Stimulated activated naive CD8-positive, alpha-beta T cell treated with anti-CD3 and anti-CD28 coated beads, Interleukin-15, Interleukin-2, amounts not matched to agents 100 ng/mL and 50 ng/mL, for 24 hours (primary cell): Measurements from ENCODE around the gene GPX4.

Experiments used
- H3K27ac Mint-ChIP-seq: one replicate; pipeline ENCODE4 v1.8.0; 2021; ENCODE audit warnings: mild to moderate bottlenecking, mixed read lengths
- H3K27me3 Mint-ChIP-seq: one replicate; pipeline ENCODE4 v1.8.0; 2021; ENCODE audit warnings: mixed read lengths
- H3K36me3 Mint-ChIP-seq: one replicate; pipeline ENCODE4 v1.8.0; 2021; ENCODE audit warnings: low read depth, mixed read lengths
- H3K4me1 Mint-ChIP-seq: one replicate; pipeline ENCODE4 v1.8.0; 2021; ENCODE audit warnings: low read depth, mixed read lengths
- H3K4me3 Mint-ChIP-seq: one replicate; pipeline ENCODE4 v1.8.0; 2021; ENCODE audit warnings: mild to moderate bottlenecking, mixed read lengths
- H3K9me3 Mint-ChIP-seq: one replicate; pipeline ENCODE4 v1.8.0; 2021; ENCODE audit warnings: mixed read lengths

Gene GPX4

DNA sequence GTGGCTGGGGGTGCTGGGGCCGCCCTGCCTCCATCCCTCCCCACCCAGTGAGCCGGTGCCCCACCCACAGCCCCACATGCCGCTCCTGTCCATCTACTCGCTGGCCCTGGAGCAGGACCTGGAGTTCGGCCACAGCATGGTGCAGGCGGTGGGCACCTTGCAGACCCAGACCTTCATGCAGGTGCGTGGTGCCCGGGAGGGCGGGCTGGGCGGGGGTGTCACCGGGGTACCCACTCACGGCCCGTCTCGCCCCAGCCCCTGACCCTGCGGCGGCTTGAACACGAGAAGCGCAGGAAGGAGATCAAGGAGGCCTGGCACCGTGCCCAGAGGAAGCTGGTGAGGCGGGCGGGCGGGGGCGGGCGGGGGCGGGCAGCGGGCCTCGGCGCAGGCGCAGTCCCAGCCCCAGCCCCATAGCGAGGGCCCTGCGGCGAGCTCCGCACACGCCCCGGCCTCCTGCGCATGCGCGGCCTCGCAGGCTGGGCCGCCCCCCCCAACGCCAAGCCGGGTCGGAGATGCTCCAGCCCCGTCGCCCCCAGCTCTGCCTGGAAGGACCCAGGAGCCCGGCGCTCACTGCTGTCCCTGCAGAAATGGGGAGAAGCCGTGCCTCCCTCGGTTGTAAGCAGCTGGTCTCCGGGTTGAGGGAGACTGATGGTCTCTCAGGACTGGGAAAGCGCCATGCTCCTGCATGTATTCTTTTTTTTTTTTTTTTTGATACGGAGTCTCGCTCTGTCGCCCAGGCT is 29.1 kb upstream of the GPX4 start:
- H3K27ac Mint-ChIP-seq, result peak overlapping the region; percentile 83
- peaks cover 73% of the 10 kb centered on the region for H3K4me1 Mint-ChIP-seq
- H3K9me3 Mint-ChIP-seq, result no peaks in the 10 kb centered on the region
- no peaks in the 10 kb centered on the region for H3K27me3 Mint-ChIP-seq
- peaks cover 40% of the 10 kb centered on the region for H3K36me3 Mint-ChIP-seq
- H3K4me3 Mint-ChIP-seq, result no peak overlapping the region

DNA sequence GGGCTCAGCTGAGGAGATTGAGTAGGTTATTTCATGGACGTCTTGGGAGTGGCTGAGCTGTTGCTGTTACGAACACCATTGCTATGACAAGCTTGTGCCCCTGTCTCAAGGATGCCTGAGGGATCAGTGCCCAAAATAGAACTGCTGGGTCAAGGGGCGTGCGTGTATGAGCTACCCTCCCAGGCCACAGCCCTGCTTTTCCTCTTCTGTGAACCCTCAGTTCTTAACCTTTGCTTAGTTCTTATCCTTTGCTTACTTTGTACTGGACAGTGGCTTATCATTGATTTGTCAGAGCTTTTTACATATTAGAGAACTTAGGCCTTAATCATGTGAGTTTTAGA is 27.8 kb upstream of the GPX4 start:
- Mint-ChIP-seq H3K27ac (peak overlapping the region; percentile 83), H3K4me3 (peak overlapping the region; percentile 53), H3K4me1 (peaks cover 75% of the 10 kb centered on the region), H3K36me3 (peaks cover 47% of the 10 kb centered on the region), H3K27me3 (no peaks in the 10 kb centered on the region), H3K9me3 (no peaks in the 10 kb centered on the region)

DNA sequence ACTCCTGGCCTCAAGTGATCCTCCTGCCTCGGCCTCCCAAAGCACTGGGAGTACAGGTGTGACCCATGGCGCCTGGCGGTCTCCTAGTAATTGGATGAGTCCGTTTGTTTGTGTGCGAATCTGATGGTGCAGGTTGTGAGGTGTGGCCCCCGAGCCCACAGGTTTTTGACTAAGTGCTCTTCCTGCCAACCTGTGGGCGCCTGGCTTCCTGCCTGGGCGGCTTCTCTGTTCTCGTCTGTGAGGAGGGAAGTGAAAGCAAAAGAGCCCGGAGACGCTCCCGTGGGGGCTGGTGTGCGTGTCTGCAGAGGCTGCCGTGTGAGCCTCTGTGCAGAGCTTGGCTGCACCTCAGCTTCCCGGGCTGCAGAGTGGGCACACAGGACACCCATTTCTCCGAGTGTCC is 26.8 kb upstream of the GPX4 start:
- H3K4me3 Mint-ChIP-seq, result peak overlapping the region; percentile 45
- peaks cover 51% of the 10 kb centered on the region for H3K36me3 Mint-ChIP-seq
- peak overlapping the region; percentile 71 for H3K27ac Mint-ChIP-seq
- peaks cover 72% of the 10 kb centered on the region for H3K4me1 Mint-ChIP-seq
- H3K9me3 Mint-ChIP-seq, result no peaks in the 10 kb centered on the region
- no peaks in the 10 kb centered on the region for H3K27me3 Mint-ChIP-seq

DNA sequence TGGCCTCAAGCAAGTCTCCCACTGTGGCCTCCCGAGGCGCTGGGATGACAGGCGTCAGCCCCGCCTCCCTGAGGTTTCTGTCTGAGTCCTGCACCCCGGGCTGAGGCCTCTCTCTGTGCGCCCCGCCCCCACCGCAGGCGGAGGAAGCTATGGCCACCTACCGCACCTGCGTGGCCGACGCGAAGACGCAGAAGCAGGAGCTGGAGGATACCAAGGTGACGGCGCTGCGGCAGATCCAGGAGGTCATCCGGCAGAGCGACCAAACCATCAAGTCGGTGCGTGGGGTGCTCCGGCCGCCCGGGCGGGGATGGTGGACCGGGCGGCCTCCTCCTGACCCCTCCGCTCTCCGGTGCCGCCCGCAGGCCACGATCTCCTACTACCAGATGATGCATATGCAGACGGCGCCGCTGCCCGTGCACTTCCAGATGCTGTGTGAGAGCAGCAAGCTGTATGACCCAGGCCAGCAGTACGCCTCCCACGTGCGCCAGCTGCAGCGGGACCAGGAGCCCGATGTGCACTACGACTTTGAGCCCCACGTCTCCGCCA is 24.2 kb upstream of the GPX4 start:
- peaks cover 60% of the 10 kb centered on the region for H3K4me1 Mint-ChIP-seq
- H3K36me3 Mint-ChIP-seq, result peaks cover 50% of the 10 kb centered on the region
- H3K4me3 Mint-ChIP-seq, result no peak overlapping the region
- H3K27ac Mint-ChIP-seq, result no peak overlapping the region
- H3K9me3 Mint-ChIP-seq, result no peaks in the 10 kb centered on the region
- H3K27me3 Mint-ChIP-seq, result no peaks in the 10 kb centered on the region

DNA sequence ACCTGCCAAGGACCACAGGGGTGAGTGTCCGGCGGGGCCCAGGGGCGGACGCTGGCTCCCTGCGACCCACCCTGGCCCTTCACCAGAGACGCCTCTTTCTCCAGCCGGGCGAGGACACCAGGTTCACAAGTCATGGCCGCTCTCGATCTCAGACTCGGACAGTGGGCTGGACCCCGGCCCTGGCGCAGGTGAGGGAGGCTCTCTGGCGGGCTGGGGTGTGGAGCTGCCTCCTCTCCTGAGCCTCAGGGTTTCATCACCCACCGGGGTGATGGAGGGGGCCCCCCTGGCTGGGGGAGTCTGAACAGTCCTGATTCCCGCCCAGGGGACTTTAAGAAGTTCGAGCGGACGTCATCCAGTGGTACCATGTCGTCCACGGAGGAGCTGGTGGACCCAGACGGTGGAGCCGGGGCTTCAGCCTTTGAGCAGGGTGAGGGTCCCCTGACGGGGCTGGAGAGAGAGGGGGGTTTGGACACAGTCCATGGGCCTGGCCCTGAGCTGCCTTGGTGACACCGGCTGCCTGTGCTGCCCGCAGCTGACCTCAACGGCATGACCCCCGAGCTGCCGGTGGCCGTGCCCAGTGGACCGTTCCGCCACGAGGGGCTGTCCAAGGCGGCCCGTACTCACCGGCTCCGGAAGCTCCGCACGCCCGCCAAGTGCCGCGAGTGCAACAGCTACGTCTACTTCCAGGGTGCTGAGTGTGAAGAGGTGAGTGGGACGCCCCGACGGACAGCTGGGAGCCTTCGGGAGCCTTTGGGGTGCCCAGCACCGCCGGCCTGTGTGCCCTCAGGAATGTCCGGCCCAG is 23.2 kb upstream of the GPX4 start:
- Mint-ChIP-seq H3K9me3 (no peaks in the 10 kb centered on the region), H3K27ac (no peak overlapping the region), H3K4me1 (peaks cover 61% of the 10 kb centered on the region), H3K36me3 (peaks cover 55% of the 10 kb centered on the region), H3K4me3 (no peak overlapping the region), H3K27me3 (no peaks in the 10 kb centered on the region)

DNA sequence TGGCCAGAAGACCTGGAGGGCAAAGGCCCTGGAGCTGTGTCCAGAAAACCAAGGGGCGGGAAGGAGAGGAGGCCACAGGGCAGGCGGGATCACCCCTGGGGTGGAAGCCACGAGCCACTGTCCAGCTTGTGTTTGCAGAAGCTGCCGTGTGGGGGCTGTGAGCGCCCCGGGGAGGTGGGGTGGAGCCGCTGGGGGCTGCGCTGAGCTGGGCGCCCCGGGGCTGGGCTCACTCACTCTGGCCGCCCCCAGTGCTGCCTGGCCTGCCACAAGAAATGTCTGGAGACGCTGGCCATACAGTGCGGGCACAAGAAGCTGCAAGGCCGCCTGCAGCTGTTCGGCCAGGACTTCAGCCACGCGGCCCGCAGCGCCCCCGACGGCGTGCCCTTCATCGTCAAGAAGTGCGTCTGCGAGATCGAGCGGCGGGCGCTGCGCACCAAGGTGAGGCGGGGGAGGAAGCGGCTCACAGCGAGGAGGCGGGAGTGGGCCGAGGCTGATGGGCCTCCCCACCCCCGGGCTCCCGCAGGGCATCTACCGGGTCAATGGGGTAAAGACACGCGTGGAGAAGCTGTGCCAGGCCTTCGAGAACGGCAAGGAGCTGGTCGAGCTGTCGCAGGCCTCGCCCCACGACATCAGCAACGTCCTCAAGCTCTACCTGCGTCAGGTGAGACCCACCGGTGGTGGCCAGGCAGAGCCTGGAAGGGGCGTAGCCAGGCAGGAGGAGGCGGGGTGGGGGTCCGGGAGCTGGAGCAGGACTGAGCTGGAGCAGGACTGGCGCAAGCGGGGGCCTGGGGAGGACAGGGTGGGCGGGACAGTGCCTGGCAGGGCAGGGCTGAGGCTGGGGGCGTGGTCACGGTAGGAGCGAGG is 22.3 kb upstream of the GPX4 start:
- H3K27me3 Mint-ChIP-seq, result no peaks in the 10 kb centered on the region
- H3K9me3 Mint-ChIP-seq, result no peaks in the 10 kb centered on the region
- H3K4me3 Mint-ChIP-seq, result no peak overlapping the region
- peaks cover 48% of the 10 kb centered on the region for H3K36me3 Mint-ChIP-seq
- H3K4me1 Mint-ChIP-seq, result peaks cover 57% of the 10 kb centered on the region
- no peak overlapping the region for H3K27ac Mint-ChIP-seq

DNA sequence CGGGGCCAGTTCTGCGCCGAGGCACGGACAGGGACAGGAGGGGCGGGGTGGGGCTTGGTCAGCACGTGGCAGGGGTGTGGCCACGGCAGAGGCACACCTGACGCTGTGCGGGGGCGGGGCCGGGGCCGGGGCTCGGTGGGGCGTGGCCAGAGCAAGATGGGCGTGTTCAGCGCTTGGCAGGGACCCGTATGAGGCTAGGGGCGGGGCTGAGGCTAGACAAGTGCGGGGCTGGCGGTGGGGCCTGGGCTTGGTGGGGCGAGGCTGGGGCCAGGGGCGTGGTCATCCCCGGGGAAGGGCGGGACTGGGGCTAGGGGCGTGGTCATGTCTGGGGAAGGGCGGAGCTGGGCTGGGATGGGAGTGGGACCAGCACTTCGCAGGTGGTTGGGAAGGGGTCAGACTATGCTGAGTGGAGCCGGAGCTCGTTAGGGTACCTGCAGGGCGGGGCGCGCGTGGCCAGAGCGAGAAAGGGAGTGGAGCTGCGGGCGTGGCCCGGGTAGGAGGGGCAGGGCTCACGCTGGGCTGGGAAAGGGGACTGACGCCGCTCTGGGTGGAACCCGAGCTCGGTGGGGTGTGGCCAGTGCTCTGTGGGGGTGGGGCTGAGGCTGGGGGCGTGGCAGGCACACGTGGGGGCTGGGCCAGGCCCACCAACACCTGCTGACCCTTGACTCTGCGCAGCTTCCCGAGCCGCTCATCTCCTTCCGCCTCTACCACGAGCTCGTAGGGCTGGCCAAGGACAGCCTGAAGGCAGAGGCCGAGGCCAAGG is 21.4 kb upstream of the GPX4 start:
- H3K27me3 Mint-ChIP-seq, result no peaks in the 10 kb centered on the region
- peaks cover 56% of the 10 kb centered on the region for H3K4me1 Mint-ChIP-seq
- H3K27ac Mint-ChIP-seq, result peak overlapping the region; percentile 55
- H3K4me3 Mint-ChIP-seq, result no peak overlapping the region
- no peaks in the 10 kb centered on the region for H3K9me3 Mint-ChIP-seq
- peaks cover 43% of the 10 kb centered on the region for H3K36me3 Mint-ChIP-seq

DNA sequence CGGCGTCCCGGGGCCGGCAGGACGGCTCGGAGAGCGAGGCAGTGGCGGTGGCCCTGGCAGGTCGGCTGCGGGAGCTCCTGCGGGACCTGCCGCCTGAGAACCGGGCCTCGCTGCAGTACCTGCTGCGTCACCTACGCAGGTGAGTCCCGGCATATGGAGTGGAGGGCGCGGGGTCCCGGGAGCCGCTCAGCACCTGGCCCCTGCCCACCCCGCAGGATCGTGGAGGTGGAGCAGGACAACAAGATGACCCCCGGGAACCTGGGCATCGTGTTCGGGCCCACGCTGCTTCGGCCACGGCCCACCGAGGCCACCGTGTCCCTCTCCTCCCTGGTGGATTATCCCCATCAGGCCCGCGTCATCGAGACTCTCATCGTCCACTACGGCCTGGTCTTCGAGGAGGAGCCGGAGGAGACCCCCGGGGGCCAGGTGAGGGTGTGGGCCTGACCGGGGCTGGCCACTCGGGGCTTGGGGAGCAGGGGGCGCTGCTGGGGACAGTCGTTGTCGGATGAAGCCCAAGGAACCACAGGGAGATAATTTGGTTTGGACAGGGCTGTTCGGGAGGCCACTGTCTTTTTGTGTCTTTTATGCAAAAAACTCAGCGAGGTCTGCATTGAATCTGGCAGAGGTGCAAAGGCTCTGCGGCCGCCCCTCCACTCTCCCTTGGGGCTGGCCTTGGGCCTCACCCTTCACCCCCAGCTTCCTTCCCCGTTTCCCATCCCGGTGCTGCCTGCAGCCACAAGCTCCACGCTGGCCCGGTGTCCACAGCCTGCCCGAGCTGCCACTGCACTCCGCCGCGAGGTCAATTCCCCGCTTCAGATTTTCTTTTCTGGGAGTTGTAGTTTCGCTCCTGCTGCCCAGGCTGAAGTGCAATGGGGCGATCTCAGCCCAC is 20.6 kb upstream of the GPX4 start:
- Mint-ChIP-seq H3K4me3 (no peak overlapping the region), H3K9me3 (no peaks in the 10 kb centered on the region), H3K27ac (no peak overlapping the region), H3K27me3 (no peaks in the 10 kb centered on the region), H3K4me1 (peaks cover 56% of the 10 kb centered on the region), H3K36me3 (peaks cover 47% of the 10 kb centered on the region)

DNA sequence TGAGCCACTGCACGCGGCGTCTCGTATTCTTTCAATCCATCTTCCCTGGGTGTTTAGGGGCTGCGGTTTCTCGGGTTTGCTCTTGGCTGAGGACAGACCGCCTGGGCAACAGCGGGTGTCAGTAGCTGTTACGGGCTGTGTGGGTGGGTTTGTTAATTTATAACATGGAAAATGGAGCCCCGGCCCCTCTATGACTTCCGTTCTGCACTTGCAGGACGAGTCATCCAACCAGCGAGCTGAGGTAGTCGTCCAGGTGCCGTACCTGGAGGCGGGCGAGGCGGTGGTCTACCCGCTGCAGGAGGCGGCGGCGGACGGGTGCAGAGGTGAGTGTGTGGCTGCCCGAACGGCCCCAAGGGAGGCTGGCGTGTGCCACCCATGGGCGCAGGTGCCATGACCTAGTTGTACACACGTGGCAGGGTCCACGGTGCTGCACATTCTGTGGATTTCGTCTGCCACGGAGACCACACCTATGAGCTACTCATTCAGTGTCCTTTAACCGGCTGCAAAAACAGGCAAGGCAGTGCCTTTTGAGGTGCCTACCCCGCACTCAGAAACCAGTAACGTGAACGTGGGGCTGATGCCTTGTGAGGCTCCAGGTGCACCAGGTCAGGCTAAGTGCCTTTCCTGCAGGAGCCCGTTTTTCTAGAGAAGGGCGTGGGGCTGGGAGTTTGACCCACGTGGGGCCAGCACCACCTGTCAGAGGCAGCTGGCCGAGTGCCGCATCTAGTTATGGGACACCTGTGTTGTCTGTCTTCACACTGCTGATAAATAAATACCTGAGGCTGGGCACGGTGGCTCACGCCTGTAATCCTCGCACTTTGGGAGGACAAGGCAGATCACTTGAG is 19.5 kb upstream of the GPX4 start:
- peak overlapping the region; percentile 31 for H3K27ac Mint-ChIP-seq
- peaks cover 48% of the 10 kb centered on the region for H3K36me3 Mint-ChIP-seq
- no peaks in the 10 kb centered on the region for H3K27me3 Mint-ChIP-seq
- peaks cover 58% of the 10 kb centered on the region for H3K4me1 Mint-ChIP-seq
- no peak overlapping the region for H3K4me3 Mint-ChIP-seq
- H3K9me3 Mint-ChIP-seq, result no peaks in the 10 kb centered on the region

DNA sequence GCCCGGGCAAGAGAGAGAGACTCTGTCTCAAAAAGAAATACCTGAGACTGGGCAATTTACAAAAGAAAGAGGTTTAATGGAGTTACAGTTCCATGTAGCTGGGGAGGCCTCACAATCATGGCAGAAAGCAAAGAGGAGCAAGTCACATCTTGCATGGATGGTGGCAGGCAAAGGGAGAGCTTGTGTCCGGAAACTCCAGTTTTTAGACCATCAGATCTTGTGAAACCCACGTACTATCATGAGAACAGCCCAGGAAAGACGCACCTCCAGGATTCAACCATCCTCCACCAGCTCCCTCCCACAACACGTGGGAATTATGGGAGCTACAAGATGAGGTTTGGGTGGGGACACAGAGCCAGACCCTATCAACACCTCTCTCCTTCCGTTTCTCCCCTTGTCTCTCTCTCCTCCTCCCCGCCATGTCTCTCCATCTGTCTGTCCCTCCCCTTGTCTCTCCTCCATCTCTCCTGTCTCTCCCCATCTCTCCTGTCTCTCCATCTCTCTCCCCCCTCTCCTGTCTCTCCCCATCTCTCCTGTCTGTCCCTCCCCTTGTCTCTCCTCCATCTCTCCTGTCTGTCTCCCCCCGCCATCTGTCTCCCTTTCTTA is 18.6 kb upstream of the GPX4 start:
- no peaks in the 10 kb centered on the region for H3K9me3 Mint-ChIP-seq
- H3K27me3 Mint-ChIP-seq, result no peaks in the 10 kb centered on the region
- peak overlapping the region; percentile 69 for H3K27ac Mint-ChIP-seq
- H3K36me3 Mint-ChIP-seq, result peaks cover 40% of the 10 kb centered on the region
- peak overlapping the region; percentile 0 for H3K4me3 Mint-ChIP-seq
- peaks cover 52% of the 10 kb centered on the region for H3K4me1 Mint-ChIP-seq

DNA sequence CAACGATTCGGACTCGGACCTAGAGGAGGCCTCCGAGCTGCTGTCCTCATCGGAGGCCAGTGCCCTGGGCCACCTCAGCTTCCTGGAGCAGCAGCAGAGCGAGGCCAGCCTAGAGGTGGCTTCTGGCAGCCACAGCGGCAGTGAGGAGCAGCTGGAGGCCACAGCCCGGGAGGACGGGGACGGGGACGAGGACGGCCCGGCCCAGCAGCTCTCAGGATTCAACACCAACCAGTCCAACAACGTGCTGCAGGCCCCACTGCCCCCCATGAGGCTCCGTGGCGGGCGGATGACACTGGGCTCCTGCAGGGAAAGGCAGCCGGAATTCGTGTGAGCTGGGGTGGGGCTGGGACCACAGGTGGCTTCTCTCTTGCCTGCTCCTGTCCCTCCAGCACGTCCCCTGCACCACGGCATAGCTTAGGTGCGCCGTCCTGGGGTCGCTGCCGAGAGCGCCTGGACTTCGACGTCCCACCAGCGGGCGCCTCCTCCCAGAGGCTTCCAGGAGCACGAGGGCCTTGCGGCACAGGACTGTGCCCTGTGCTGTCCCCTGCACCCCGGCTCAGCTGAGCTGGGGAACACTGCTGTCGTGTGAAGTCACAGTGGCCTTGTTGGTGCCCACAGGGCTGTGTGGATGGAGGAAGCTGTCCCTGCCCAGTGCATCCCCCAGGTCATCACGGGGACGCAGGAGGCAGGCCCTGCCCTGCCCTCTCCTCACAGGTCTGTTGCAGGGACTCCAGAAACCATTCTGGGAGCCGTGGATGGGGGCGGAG is 17.9 kb upstream of the GPX4 start:
- Mint-ChIP-seq H3K27ac (peak overlapping the region; percentile 69), H3K27me3 (no peaks in the 10 kb centered on the region), H3K36me3 (peaks cover 40% of the 10 kb centered on the region), H3K4me1 (peaks cover 55% of the 10 kb centered on the region), H3K9me3 (no peaks in the 10 kb centered on the region), H3K4me3 (no peak overlapping the region)

DNA sequence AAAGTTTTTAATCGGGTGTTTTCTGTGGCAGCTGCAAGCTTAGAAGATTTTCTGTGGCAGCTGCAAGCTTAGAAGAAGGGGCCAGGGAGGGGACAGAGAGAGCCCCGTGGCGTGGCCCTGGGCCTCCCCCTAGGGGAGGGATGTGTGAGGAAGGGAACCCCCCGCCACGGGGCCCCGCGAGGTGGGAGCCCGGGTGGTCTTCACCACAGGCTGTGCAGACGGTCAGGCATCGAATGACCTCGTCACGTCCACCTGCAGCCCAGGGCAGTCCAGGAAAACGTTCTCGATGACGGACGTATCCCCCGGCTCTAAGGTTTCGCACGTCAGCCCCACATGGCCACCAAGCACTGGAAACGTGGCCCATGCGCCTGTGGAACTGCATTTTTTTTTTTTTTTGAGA is 17.2 kb upstream of the GPX4 start:
- peaks cover 57% of the 10 kb centered on the region for H3K4me1 Mint-ChIP-seq
- H3K9me3 Mint-ChIP-seq, result no peaks in the 10 kb centered on the region
- peak overlapping the region; percentile 16 for H3K27ac Mint-ChIP-seq
- peaks cover 32% of the 10 kb centered on the region for H3K36me3 Mint-ChIP-seq
- H3K4me3 Mint-ChIP-seq, result no peak overlapping the region
- no peaks in the 10 kb centered on the region for H3K27me3 Mint-ChIP-seq
